Thoracic aorta (tissue), 2 donors: ENCODE results near the gene SPACA5. TPM values are rescaled to one million over a fixed set of nuclear protein-coding genes. Genes with fewer than 3 reads are reported as not detected.
"Not testable (repeated sequence)": the region's sequence is repeated elsewhere in the genome, so short reads cannot be mapped to it uniquely, and the experiment has no call there.

ENCODE experiments used
- ATAC-seq: fragments of 150-250 bp; one replicate; pipeline ENCODE4 v1.8.0; 2017; ENCODE audit warnings: low read depth; ENCODE audit not compliant: insufficient number of reproducible peaks, low FRiP score
- DNase-seq: peaks from one replicate; pipeline ENCODE4 v3.0.0-alpha.2; 2020; ENCODE audit warnings: low spot score
- H3K27ac ChIP-seq, 2 donors: fragments of 200-600 bp; sonication (generic); 1 replicate in 1 of 2; 2 replicates in 1 of 2; pipeline ENCODE4 v1.5.1; 2016; ENCODE audit warnings: mild to moderate bottlenecking in 2 of 2, moderate library complexity in 2 of 2
- H3K27me3 ChIP-seq: fragments of 200-600 bp; sonication (generic); replicated peaks from 2 replicates; pipeline ENCODE4 v1.6.0; 2016; ENCODE audit warnings: mild to moderate bottlenecking; ENCODE audit not compliant: insufficient read depth
- H3K36me3 ChIP-seq: fragments of 200-600 bp; sonication (generic); one replicate; pipeline ENCODE4 v1.5.1; 2016
- H3K4me1 ChIP-seq, 2 donors: fragments of 200-600 bp; sonication (generic); 1 replicate in 1 of 2; 2 replicates in 1 of 2; pipeline versions ENCODE4 v1.5.1 to v1.6.0; 2016; ENCODE audit warnings: low read depth in 2 of 2, mild to moderate bottlenecking in 1 of 2; ENCODE audit not compliant: control insufficient read depth in 1 of 2
- H3K4me3 ChIP-seq: fragments of 200-600 bp; sonication (generic); 2 replicates; pipeline ENCODE4 v1.5.1; 2016; ENCODE audit warnings: mild to moderate bottlenecking
- H3K9me3 ChIP-seq: fragments of 200-600 bp; sonication (generic); 2 replicates; pipeline ENCODE4 v1.5.1; 2016
- total RNA-seq, 2 donors: library from RNA; depleted of rRNA; stranded (reverse); fragments of >200 nt; gene quantifications; one replicate each; pipeline versions ENCODE4 v1.1.0 to v1.2.3, GENCODE V29; 2016
- TF ChIP-seq, protein P1 (sequence below): fragments of 200-600 bp; sonication (generic); IDR thresholded peaks from one replicate; pipeline ENCODE4 v1.5.1; 2019; ENCODE audit warnings: antibody characterized with exemption

SPACA5 gene
- total RNA-seq, 2 donors from 2014 or later = not detected

DNA sequence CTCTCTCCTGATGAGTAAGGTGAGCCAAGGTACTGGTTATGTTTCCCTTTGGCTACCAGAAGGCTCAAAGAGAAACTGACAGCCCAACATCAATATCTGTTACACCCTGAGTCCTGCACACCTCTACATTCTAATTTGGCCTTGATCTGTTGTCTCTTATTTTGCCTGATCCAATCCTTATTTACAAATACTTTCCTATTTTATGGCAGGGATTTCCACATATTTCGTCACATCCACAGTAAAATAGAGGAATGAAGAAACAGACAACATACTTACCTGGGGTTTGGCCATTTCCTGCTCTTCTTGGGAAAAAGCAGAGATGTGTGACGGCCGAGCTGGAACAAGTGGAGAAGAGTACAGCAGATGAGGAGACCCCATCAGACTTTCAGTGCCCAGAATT lies 4.5 kb upstream of the SPACA5 start:
- ATAC-seq (no peak), DNase-seq (no peak)
- Histone ChIP-seq H3K27ac (no peak overlapping the region), H3K27me3 (no peaks in the 10 kb centered on the region), H3K4me1 (peaks cover 0 to 10% of the 10 kb centered on the region in 2 donors), H3K36me3 (no peaks in the 10 kb centered on the region), H3K9me3 (no peaks in the 10 kb centered on the region), H3K4me3 (no peak overlapping the region)
- TF ChIP-seq, protein P1, sequence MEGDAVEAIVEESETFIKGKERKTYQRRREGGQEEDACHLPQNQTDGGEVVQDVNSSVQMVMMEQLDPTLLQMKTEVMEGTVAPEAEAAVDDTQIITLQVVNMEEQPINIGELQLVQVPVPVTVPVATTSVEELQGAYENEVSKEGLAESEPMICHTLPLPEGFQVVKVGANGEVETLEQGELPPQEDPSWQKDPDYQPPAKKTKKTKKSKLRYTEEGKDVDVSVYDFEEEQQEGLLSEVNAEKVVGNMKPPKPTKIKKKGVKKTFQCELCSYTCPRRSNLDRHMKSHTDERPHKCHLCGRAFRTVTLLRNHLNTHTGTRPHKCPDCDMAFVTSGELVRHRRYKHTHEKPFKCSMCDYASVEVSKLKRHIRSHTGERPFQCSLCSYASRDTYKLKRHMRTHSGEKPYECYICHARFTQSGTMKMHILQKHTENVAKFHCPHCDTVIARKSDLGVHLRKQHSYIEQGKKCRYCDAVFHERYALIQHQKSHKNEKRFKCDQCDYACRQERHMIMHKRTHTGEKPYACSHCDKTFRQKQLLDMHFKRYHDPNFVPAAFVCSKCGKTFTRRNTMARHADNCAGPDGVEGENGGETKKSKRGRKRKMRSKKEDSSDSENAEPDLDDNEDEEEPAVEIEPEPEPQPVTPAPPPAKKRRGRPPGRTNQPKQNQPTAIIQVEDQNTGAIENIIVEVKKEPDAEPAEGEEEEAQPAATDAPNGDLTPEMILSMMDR = no peak

GRCh38 chrX:48002929-48003328 lies 3.9 kb upstream of the SPACA5 start:
- ATAC-seq (no peak), DNase-seq (no peak)
- Histone ChIP-seq H3K4me3 (peak overlapping the region; percentile 77), H3K27me3 (no peaks in the 10 kb centered on the region), H3K36me3 (no peaks in the 10 kb centered on the region), H3K9me3 (no peaks in the 10 kb centered on the region), H3K4me1 (peaks cover 0 to 10% of the 10 kb centered on the region in 2 donors), H3K27ac (peak overlapping the region in 1 of 2 donors; percentile 64)
- TF ChIP-seq, protein P1 = no peak

GRCh38 chrX:48003367-48003757 lies 3.4 kb upstream of the SPACA5 start:
- Histone ChIP-seq H3K4me1 (peaks cover 0 to 10% of the 10 kb centered on the region in 2 donors), H3K36me3 (no peaks in the 10 kb centered on the region), H3K9me3 (no peaks in the 10 kb centered on the region), H3K27ac (peak overlapping the region; percentile 64 to 65), H3K27me3 (no peaks in the 10 kb centered on the region), H3K4me3 (peak overlapping the region; percentile 77)
- TF ChIP-seq, protein P1 = no peak
- ATAC-seq = no peak
- DNase-seq = no peak

- ATAC-seq = peak; percentile 50
- H3K27ac ChIP-seq = peak within 1 kb of the TSS; percentile 64 to 65
- H3K4me3 ChIP-seq = peak within 1 kb of the TSS; percentile 77
- no peaks in the 10 kb centered on the region for H3K36me3 ChIP-seq
- TF ChIP-seq, protein P1 = no peak
- peak; percentile 82 for DNase-seq
- H3K9me3 ChIP-seq = no peaks in the 10 kb centered on the region
- peaks cover 0 to 10% of the 10 kb centered on the region in 2 donors for H3K4me1 ChIP-seq
- no peaks in the 10 kb centered on the region for H3K27me3 ChIP-seq
Measured at GRCh38 chrX:48003758-48004457, 2.9 kb upstream of the SPACA5 start, which contains the start of gene ZNF182. ZNF182 (minus strand) TSS chrX:48003989; CDS start chrX:48002609, 1,380 bp downstream.

GRCh38 chrX:48009445-48009960 lies 2.7 kb downstream of the SPACA5 start:
- H3K9me3 ChIP-seq, H3K4me1 ChIP-seq, H3K27ac ChIP-seq, DNase-seq, H3K27me3 ChIP-seq, H3K4me3 ChIP-seq, ATAC-seq, H3K36me3 ChIP-seq: not testable (repeated sequence)

GRCh38 chrX:48016583-48017310 lies 10.0 kb downstream of the SPACA5 start:
- not testable (repeated sequence) for H3K27me3 ChIP-seq, H3K27ac ChIP-seq, DNase-seq, H3K9me3 ChIP-seq, H3K4me3 ChIP-seq, ATAC-seq, H3K4me1 ChIP-seq, H3K36me3 ChIP-seq

DNA sequence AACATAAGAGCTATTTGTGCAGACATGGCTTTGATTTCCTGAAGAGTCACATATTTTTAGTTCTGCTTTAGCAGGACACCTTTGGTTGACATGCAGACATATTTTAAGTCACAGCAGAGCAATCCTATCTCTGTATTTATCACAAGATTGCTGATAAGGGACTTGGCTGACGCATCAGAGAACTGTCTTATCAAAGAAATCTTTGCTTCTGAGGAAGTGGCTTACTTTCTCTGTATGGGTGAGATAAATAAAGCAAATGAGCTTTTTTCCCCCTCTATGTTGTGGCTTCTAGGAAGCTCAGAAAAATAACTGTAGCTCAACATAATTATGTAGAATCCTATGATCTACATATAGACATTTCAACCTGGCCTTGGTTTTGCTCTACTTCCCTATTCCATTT lies 13.1 kb downstream of the SPACA5 start:
- H3K4me3 ChIP-seq, H3K4me1 ChIP-seq, H3K36me3 ChIP-seq, H3K27ac ChIP-seq, ATAC-seq, DNase-seq, H3K27me3 ChIP-seq, H3K9me3 ChIP-seq: not testable (repeated sequence)

DNA sequence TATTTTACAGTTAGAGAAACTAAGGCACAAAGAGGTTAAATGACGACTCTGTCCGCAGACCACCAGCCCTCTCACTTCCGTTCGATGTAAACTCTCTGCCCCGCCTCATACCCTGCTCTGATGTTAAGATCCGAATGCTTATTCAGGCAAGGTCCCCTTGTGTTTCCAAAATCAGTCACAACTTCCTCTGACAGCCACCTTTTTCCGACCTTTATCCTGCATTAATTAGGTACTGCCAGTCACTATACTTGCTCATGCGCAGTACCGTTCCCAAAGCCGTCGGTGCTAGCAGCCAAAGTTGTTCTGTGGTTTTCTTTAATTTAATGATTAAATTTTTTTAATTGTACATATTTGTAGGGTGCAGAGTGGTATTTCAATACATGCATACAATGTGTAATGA lies 13.7 kb downstream of the SPACA5 start:
- peak overlapping the region; percentile 72 for H3K4me3 ChIP-seq
- not testable (repeated sequence) for H3K4me1 ChIP-seq, H3K9me3 ChIP-seq, DNase-seq, ATAC-seq, H3K27ac ChIP-seq, H3K36me3 ChIP-seq, H3K27me3 ChIP-seq
